OCI-LY7 (cell line): Measurements from ENCODE around the gene GRID1. TPM values are rescaled to one million over a fixed set of nuclear protein-coding genes. Genes with fewer than 3 reads are reported as not detected.

Experiments
- BruUV-seq: library from RNA; stranded (reverse); fragments of 400-500 nt; replicated peaks from 2 replicates; lab custom pipeline; 2021; lab: Mats Ljungman, UMichigan
- CTCF ChIA-PET: fragments of 300-600 bp; sonication (Branson Sonifier 250); formaldehyde crosslinking; loops from one replicate; lab custom pipeline; 2022; ENCODE audit warnings: antibody characterized with exemption; ENCODE audit not compliant: unreplicated experiment; lab: Charles Lee
- POLR2A ChIA-PET: fragments of 300-600 bp; sonication (Branson Sonifier 250); formaldehyde crosslinking; loops from one replicate; lab custom pipeline; 2022; ENCODE audit warnings: antibody characterized with exemption; lab: Charles Lee
- DNase-seq: peaks from one replicate; pipeline ENCODE4 v3.0.0-alpha.2; 2015; ENCODE audit warnings: low spot score
- H2AFZ ChIP-seq: fragments of 200-600 bp; sonication (generic), shearing (Covaris generic); 2 replicates; pipeline ENCODE4 v1.6.1; 2014; ENCODE audit warnings: mild to moderate bottlenecking, antibody characterized with exemption, low read length, moderate library complexity
- H3K27ac ChIP-seq: fragments of 200-600 bp; sonication (generic); 2 replicates; pipeline ENCODE4 v1.5.1; 2014; ENCODE audit warnings: mixed run types, low read depth, mild to moderate bottlenecking, moderate library complexity, low read length, inconsistent platforms; ENCODE audit not compliant: poor library complexity, severe bottlenecking
- H3K36me3 ChIP-seq: fragments of 200-600 bp; sonication (generic); 2 replicates; pipeline ENCODE4 v1.6.1; 2014; ENCODE audit warnings: mild to moderate bottlenecking, antibody characterized with exemption, low read length, moderate library complexity, mixed read lengths; ENCODE audit not compliant: insufficient read depth
- H3K4me1 ChIP-seq: fragments of 200-600 bp; sonication (generic); 2 replicates; pipeline ENCODE4 v1.5.1; 2014; ENCODE audit warnings: mild to moderate bottlenecking, low read length; ENCODE audit not compliant: insufficient read depth, poor library complexity, severe bottlenecking
- H3K4me2 ChIP-seq: fragments of 200-600 bp; sonication (generic); 2 replicates; pipeline ENCODE4 v1.6.1; 2014; ENCODE audit warnings: mild to moderate bottlenecking, low read length
- H3K4me3 ChIP-seq: fragments of 200-600 bp; sonication (generic); 2 replicates; pipeline ENCODE4 v1.5.1; 2014; ENCODE audit warnings: mild to moderate bottlenecking, low read depth, low read length; ENCODE audit not compliant: poor library complexity, severe bottlenecking
- H3K79me2 ChIP-seq: fragments of 200-600 bp; sonication (generic); 2 replicates; pipeline ENCODE4 v1.6.1; 2016; ENCODE audit warnings: low read depth, mild to moderate bottlenecking, low read length, moderate library complexity, mixed read lengths; ENCODE audit not compliant: insufficient read depth
- H3K9me2 ChIP-seq: fragments of 200-600 bp; sonication (generic); 2 replicates; pipeline ENCODE4 v1.6.1; 2016; ENCODE audit warnings: mild to moderate bottlenecking, low read length, mixed read lengths; ENCODE audit not compliant: insufficient read depth
- H3K9me3 ChIP-seq: fragments of 200-600 bp; sonication (generic); 2 replicates; pipeline ENCODE4 v1.6.1; 2014; ENCODE audit warnings: mild to moderate bottlenecking, mixed run types, low read length, mixed read lengths
- H4K20me1 ChIP-seq: fragments of 200-600 bp; sonication (generic); 2 replicates; pipeline ENCODE4 v1.6.1; 2014; ENCODE audit warnings: mild to moderate bottlenecking, antibody characterized with exemption, low read length, moderate library complexity, mixed read lengths; ENCODE audit not compliant: insufficient read depth
- EZH2phosphoT487 ChIP-seq: fragments of 200-600 bp; sonication (generic); IDR thresholded peaks from 2 replicates; pipeline ENCODE4 v1.6.1; 2018; ENCODE audit warnings: low read depth, borderline replicate concordance, mild to moderate bottlenecking, mixed run types, antibody characterized with exemption, low read length, moderate library complexity, mixed read lengths
- intact Hi-C: fragments of 100-400 bp; cut with micrococcal nuclease; formaldehyde crosslinking; loops from one replicate; pipeline ENCODE4 v1.10.0; 2022; ENCODE audit not compliant: unreplicated experiment
- total RNA-seq, 2 experiments: library from RNA; depleted of rRNA in 1 of 2; stranded (reverse); fragments of >200 nt in 1 of 2; shearing (Covaris generic) in 1 of 2; gene quantifications; 2 replicates each; pipeline ENCODE4 v1.2.3, GENCODE V29; 2014 to 2022
- TF ChIP-seq, protein P1 (sequence below): fragments of 200-600 bp; sonication (generic); conservative IDR thresholded peaks from 2 replicates; pipeline ENCODE4 v1.5.1; 2014; ENCODE audit warnings: mild to moderate bottlenecking, antibody characterized with exemption, low read length, moderate library complexity, mixed read lengths

Gene GRID1
- total RNA-seq, 2 experiments from 2014 or later, result 1.6 to 3.7 TPM

DNA sequence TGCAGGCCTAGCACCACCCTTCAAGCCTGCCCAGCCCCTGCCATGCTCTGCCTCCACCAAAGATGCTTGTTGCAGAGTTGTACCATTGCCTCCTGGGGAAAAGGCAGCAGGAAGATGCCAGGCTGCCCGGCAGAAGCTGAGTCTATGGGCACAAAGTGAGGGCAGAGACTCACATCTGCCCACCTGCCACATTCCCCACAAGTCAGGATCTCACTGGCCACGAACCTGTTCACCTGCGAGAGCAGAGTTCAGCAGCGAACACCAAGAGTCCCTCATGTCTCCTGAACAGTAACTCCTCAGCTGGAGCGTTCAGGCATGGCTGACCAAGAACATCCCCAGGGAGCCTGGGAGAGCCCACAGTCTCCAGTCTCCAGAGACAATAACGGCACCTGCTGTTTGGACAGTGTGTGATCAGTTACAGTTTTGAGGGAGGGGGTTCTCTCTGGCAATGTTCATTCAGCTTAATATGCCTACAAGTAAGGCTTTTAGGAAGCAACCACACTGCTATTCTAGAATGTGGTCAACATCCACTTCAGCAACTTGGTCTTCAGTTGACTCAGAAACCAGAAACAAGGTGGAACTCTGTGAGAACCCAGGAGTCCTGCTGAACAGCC, 78.5 kb downstream of the GRID1 start:
- BruUV-seq, result no TSS peak
- H3K9me3 ChIP-seq, result no peaks in the 10 kb centered on the region
- TF ChIP-seq, protein P1, sequence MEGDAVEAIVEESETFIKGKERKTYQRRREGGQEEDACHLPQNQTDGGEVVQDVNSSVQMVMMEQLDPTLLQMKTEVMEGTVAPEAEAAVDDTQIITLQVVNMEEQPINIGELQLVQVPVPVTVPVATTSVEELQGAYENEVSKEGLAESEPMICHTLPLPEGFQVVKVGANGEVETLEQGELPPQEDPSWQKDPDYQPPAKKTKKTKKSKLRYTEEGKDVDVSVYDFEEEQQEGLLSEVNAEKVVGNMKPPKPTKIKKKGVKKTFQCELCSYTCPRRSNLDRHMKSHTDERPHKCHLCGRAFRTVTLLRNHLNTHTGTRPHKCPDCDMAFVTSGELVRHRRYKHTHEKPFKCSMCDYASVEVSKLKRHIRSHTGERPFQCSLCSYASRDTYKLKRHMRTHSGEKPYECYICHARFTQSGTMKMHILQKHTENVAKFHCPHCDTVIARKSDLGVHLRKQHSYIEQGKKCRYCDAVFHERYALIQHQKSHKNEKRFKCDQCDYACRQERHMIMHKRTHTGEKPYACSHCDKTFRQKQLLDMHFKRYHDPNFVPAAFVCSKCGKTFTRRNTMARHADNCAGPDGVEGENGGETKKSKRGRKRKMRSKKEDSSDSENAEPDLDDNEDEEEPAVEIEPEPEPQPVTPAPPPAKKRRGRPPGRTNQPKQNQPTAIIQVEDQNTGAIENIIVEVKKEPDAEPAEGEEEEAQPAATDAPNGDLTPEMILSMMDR, result no peak
- TF ChIP-seq EZH2phosphoT487, result no peak
- no peak overlapping the region for H3K4me3 ChIP-seq
- H3K9me2 ChIP-seq, result no peaks in the 10 kb centered on the region
- H3K79me2 ChIP-seq, result no peaks in the 10 kb centered on the region
- peak; percentile 28 for DNase-seq
- H4K20me1 ChIP-seq, result no peaks in the 10 kb centered on the region
- POLR2A ChIA-PET, result no interaction called here
- H3K4me1 ChIP-seq, result peaks cover 6% of the 10 kb centered on the region
- CTCF ChIA-PET, result no interaction called here
- H3K36me3 ChIP-seq, result no peaks in the 10 kb centered on the region
- no peak overlapping the region for H2AFZ ChIP-seq
- H3K27ac ChIP-seq, result no peak overlapping the region
- no peak overlapping the region for H3K4me2 ChIP-seq
- intact Hi-C loops, result no loop called here

DNA sequence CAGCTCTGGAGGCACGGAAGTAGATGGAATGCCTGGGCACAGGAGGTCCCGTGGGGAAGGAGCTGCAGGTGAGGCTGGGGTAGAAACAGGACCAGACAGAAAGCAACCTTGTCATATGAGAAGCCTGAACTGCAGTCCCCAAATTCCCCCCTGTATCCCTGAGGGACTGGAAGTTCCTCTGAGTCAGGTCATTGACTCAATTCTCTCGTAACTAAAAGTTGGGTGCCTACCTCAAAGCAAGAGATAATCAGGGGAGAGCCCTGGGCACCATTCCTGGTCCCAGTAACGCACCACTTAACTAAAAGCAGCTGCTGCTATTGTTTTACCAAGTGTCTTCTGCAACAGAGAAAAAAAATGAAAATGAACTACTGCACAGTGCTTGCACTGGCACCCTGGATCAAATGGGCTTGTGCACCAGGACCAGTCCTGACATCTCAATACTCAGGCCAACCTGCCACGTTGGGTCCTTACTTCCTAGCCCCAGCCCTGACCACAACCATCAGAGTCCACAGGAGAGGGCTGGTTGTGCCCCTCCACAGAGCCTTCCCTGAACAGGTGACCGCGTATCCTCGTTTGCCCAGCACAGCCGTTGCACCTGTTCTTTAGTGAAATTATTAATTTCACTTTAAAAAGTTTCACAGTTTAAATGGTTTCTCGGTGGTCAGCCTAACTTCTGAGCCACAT, 79.3 kb downstream of the GRID1 start:
- Histone ChIP-seq H2AFZ (no peak overlapping the region), H3K4me1 (peaks cover 6% of the 10 kb centered on the region), H3K79me2 (no peaks in the 10 kb centered on the region), H3K4me3 (no peak overlapping the region), H4K20me1 (no peaks in the 10 kb centered on the region), H3K9me3 (no peaks in the 10 kb centered on the region), H3K4me2 (no peak overlapping the region), H3K36me3 (no peaks in the 10 kb centered on the region), H3K27ac (no peak overlapping the region), H3K9me2 (no peaks in the 10 kb centered on the region)
- TF ChIP-seq, protein P1, result no peak
- TF ChIP-seq EZH2phosphoT487, result no peak
- no peak for DNase-seq
- CTCF ChIA-PET, result no interaction called here
- no TSS peak for BruUV-seq
- intact Hi-C loops, result no loop called here
- POLR2A ChIA-PET, result no interaction called here
